ENCODE data around the gene ASB9.

GRCh38 chrX:15242899-15243555 lies 26.9 kb downstream of the ASB9 start:
- TF ChIP-seq, protein P1, sequence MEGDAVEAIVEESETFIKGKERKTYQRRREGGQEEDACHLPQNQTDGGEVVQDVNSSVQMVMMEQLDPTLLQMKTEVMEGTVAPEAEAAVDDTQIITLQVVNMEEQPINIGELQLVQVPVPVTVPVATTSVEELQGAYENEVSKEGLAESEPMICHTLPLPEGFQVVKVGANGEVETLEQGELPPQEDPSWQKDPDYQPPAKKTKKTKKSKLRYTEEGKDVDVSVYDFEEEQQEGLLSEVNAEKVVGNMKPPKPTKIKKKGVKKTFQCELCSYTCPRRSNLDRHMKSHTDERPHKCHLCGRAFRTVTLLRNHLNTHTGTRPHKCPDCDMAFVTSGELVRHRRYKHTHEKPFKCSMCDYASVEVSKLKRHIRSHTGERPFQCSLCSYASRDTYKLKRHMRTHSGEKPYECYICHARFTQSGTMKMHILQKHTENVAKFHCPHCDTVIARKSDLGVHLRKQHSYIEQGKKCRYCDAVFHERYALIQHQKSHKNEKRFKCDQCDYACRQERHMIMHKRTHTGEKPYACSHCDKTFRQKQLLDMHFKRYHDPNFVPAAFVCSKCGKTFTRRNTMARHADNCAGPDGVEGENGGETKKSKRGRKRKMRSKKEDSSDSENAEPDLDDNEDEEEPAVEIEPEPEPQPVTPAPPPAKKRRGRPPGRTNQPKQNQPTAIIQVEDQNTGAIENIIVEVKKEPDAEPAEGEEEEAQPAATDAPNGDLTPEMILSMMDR (IDR thresholded peaks at IDR 0.05; ENCODE audit: low read depth, low read length), result peak; percentile 74
- TF ChIP-seq EZH2phosphoT487 (IDR thresholded peaks at IDR 0.05; ENCODE audit: low read depth), result no peak
